GM21360 (cell line): ENCODE data around the gene CACNA2D3.

ENCODE experiments used
- ATAC-seq: cut with Tn5 transposase; IDR thresholded peaks from one replicate; pipeline ENCODE4 v1.9.1; 2021; ENCODE audit warnings: mild to moderate bottlenecking, moderate library complexity; ENCODE audit not compliant: unreplicated experiment

Gene CACNA2D3

GRCh38 chr3:54550221-54550977 lies 428.0 kb downstream of the CACNA2D3 start:
- ATAC-seq: no peak

GRCh38 chr3:54556630-54557029 lies 434.3 kb downstream of the CACNA2D3 start:
- ATAC-seq: no peak

DNA sequence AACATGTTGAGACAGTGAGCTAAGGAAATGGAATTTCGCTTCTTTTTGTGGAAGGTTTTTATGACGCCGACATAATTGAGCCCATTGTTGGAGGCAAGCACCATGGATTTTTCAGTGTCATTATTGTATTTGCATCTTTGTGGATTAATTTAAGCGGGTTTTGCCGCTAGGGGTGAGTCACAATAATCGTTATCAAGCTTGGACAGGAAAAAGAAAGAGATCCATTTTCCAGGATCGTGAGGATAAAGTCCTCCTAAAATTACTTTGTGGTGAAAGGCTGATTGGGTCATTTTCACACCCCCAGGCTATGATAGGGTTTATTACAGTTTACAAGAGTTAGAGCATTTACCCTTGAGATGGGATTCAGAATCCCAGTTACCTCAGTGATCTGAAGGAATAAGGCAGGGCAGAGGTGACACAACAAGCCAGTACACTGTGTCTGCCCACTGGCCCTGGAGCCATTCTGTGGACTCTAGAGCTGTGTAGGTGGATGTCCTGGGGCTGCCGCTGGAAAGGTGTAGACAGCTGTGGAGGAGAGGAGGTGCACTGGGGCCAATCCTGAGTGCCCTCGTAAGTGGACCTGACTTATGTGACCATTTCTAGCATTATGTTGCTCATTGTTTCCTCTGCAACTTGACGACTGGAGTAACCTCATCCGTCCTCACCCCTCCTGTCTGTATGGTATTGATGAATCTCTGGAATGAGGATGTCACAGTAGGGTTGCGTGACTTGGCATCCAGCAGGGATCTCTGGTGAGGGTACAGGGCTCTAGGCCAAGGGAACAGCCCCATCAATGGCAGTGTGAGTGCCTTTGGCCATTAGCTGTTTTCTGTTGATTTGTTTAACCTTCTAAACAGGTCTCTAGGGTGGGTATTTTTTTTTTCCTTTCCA lies 435.4 kb downstream of the CACNA2D3 start:
- ATAC-seq: no peak

- ATAC-seq: no peak
Observed at GRCh38 chr3:54563501-54564200, 441.3 kb downstream of the CACNA2D3 start.

GRCh38 chr3:54564374-54564925 lies 442.1 kb downstream of the CACNA2D3 start:
- no peak for ATAC-seq

GRCh38 chr3:54565956-54566355 lies 443.6 kb downstream of the CACNA2D3 start:
- no peak for ATAC-seq

DNA sequence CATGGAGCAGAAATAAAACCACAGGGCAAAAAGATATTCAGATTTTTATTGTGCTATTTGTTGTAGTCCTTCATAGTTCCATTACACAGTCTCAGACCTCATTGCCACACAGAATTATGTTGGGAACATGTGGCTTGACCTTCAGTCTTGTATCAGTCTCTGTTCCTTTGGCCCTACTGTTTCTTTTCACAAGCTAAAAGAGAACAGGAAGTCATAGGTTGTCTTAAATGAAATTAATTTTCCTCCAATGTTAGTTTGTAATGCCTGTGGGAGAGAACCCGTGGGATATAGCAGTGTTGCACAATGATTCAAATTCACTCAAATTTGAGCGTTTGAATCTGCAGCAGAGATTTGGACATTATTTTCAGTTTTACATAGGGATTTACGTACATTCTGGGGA lies 445.6 kb downstream of the CACNA2D3 start:
- ATAC-seq: no peak

DNA sequence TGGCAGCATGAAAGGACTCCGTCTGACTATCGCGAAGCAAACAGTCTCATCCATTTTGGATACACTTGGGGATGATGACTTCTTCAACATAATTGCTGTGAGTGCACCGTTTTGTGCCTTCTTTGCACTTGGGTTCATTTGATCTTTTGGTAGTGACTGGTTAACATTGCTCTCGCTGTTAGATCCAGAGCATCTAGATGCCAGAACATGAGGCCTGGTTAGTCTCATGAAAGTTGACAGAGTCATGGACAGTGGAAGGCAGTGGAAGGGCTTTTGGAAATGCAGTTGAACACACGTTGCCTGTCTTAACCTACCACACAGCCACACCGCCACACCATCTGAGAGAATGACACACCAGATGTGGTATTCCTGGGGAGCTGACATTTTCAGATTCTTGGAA lies 447.7 kb downstream of the CACNA2D3 start:
- no peak for ATAC-seq

- no peak for ATAC-seq
Observed at GRCh38 chr3:54572197-54572895, 450.0 kb downstream of the CACNA2D3 start.

GRCh38 chr3:54573858-54574257 lies 451.5 kb downstream of the CACNA2D3 start:
- no peak for ATAC-seq

DNA sequence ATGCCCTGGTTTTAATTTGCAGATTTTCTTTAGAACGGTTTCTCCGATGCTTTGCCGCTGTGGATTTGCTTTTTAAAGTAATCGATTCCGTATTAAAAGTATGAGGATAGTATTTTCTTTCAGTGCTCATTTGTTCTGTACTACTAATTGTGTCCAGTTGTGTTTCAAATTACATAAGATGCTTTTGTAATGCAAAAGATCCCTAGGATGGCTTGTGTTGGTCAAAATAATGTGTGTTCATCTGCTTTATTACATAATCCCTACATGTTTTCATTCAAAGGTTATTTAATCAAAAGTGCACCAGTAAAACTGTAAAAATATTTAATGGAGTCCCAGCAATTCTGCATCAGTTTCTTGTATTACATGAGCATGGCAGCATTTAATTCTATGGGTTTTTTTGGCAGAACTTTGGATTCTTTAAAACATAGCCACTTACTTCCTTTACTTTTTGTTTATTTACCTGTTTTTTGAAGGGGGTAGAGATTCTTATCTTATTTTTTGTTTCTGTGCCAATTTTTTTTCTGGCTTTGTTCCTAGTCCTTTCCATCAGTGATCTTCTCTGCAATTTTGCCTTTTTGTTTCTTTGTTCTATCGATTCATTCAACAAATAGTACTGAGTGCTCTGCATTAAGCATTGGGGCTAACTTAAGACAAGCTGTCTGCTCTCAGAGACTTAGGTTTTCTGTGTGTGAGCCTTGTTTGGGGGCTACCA lies 452.7 kb downstream of the CACNA2D3 start:
- no peak for ATAC-seq

DNA sequence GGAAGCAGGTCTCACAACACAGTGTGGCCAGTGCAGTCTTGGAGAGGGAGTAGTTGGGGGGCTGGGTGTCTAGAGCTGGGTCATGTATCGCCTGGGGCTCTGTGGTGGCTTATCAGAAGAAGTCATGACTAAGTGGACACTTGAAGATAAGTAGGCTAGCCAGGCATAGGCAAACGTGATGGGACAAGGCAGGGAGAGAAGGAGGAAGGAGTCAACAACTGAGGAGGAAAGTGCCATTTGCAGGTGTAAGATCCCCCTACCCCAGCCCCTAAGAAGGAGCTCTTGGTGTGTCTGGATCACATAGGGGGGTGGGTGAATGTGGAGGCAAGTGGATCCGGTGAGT lies 453.2 kb downstream of the CACNA2D3 start:
- ATAC-seq: no peak

- ATAC-seq: no peak
Observed at GRCh38 chr3:54577313-54577712, 455.0 kb downstream of the CACNA2D3 start.

GRCh38 chr3:54578417-54578816 lies 456.1 kb downstream of the CACNA2D3 start:
- ATAC-seq: no peak

- no peak for ATAC-seq
Observed at GRCh38 chr3:54580453-54580852, 458.1 kb downstream of the CACNA2D3 start.

- ATAC-seq: no peak
Observed at GRCh38 chr3:54582424-54582823, 460.1 kb downstream of the CACNA2D3 start.

- ATAC-seq: no peak
Observed at GRCh38 chr3:54591157-54591556, 468.8 kb downstream of the CACNA2D3 start.

DNA sequence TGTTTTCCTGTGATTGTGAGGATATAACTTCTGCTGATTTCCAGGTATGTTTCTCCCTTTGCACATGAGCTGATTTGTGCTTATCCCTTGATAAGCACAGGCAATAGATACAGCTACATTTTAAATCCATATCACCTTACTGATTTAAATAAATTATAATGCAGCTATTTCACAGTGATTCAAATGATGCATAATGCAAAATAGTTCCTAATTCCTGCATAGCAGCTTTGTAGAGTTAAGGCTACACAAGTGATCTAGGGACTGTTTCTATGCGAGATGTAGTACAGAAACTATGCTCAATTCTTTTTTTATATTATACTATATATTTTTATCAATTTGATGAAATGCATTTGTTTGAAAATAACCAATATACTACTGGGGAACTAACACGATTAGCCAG lies 471.3 kb downstream of the CACNA2D3 start:
- ATAC-seq: no peak

- ATAC-seq: no peak
Observed at GRCh38 chr3:54596087-54596486, 473.7 kb downstream of the CACNA2D3 start.

- ATAC-seq: no peak
Observed at GRCh38 chr3:54599716-54600115, 477.4 kb downstream of the CACNA2D3 start.
